DND-41 (cell line): Measurements from ENCODE around the gene ANO1.

ENCODE experiments used
- ATAC-seq: fragments of 200-7000 bp; cut with Tn5 transposase; 3 replicates; pipeline ENCODE4 v1.9.1; 2021; ENCODE audit warnings: low read depth; ENCODE audit not compliant: insufficient read depth
- DNase-seq: peaks from one replicate; pipeline ENCODE4 v3.0.0-alpha.2; 2020
- H2AFZ ChIP-seq: 2 replicates; pipeline ENCODE4 v1.6.0; 2012; ENCODE audit warnings: low read depth, low read length
- H3K27ac ChIP-seq: 2 replicates; pipeline ENCODE4 v1.5.1; 2012; ENCODE audit warnings: low read length, inconsistent platforms
- H3K27me3 ChIP-seq: fragments of 200-600 bp; sonication (generic); 2 replicates; pipeline ENCODE4 v1.6.0; 2012; ENCODE audit warnings: low read length, mild to moderate bottlenecking, inconsistent platforms; ENCODE audit not compliant: insufficient read depth, poor library complexity
- H3K36me3 ChIP-seq: 2 replicates; pipeline ENCODE4 v1.5.1; 2012; ENCODE audit warnings: low read length, inconsistent platforms; ENCODE audit not compliant: insufficient read depth
- H3K4me1 ChIP-seq: 2 replicates; pipeline ENCODE4 v1.5.1; 2012; ENCODE audit warnings: mild to moderate bottlenecking, low read length; ENCODE audit not compliant: insufficient read depth
- H3K4me2 ChIP-seq: 2 replicates; pipeline ENCODE4 v1.6.0; 2012; ENCODE audit warnings: mild to moderate bottlenecking, moderate library complexity, low read length, inconsistent platforms; ENCODE audit not compliant: insufficient read depth
- H3K4me3 ChIP-seq, 2 experiments: fragments of 200-600 bp in 1 of 2; shearing (Covaris generic) in 1 of 2; 2 replicates each; pipeline ENCODE4 v1.5.1; 2012 to 2016; ENCODE audit warnings: inconsistent platforms in 2 of 2, low read length in 2 of 2, mild to moderate bottlenecking in 2 of 2, low read depth in 1 of 2, moderate library complexity in 1 of 2
- H3K79me2 ChIP-seq: 2 replicates; pipeline ENCODE4 v1.6.0; 2012; ENCODE audit warnings: low read length, inconsistent platforms; ENCODE audit not compliant: insufficient read depth
- H3K9ac ChIP-seq: 2 replicates; pipeline ENCODE4 v1.6.0; 2012; ENCODE audit warnings: low read depth, mild to moderate bottlenecking, inconsistent platforms, low read length, moderate library complexity
- H3K9me3 ChIP-seq: 2 replicates; pipeline ENCODE4 v1.5.1; 2012; ENCODE audit warnings: low read length, moderate library complexity, mild to moderate bottlenecking, inconsistent platforms; ENCODE audit not compliant: insufficient read depth, severe bottlenecking
- H4K20me1 ChIP-seq: 2 replicates; pipeline ENCODE4 v1.6.0; 2012; ENCODE audit warnings: low read length; ENCODE audit not compliant: insufficient read depth
- CTCF ChIP-seq: IDR thresholded peaks from 2 replicates; pipeline ENCODE4 v1.5.1; 2012; ENCODE audit warnings: borderline replicate concordance, low read length, moderate library complexity, mild to moderate bottlenecking; ENCODE audit not compliant: poor library complexity, severe bottlenecking; ENCODE audit errors: extremely low read depth
- EZH2 ChIP-seq: IDR thresholded peaks from 3 replicates; pipeline ENCODE4 v1.6.1; 2012; ENCODE audit warnings: borderline replicate concordance, low read depth, mild to moderate bottlenecking, moderate library complexity, low read length, inconsistent platforms; ENCODE audit not compliant: severe bottlenecking

The ANO1 gene

GRCh38 chr11:70077411-70078094 lies 564 bp upstream of the ANO1 start:
- H3K4me3 ChIP-seq = no peak overlapping the region
- no peak for DNase-seq
- H3K79me2 ChIP-seq = no peaks in the 10 kb centered on the region
- no peak overlapping the region for H3K27ac ChIP-seq
- ATAC-seq = no peak
- no peaks in the 10 kb centered on the region for H3K4me1 ChIP-seq
- H3K27me3 ChIP-seq = peaks cover 12% of the 10 kb centered on the region
- H3K9me3 ChIP-seq = no peaks in the 10 kb centered on the region
- H2AFZ ChIP-seq = no peak overlapping the region
- no peaks in the 10 kb centered on the region; the same call in 1 of the 2 replicates for H4K20me1 ChIP-seq
- H3K9ac ChIP-seq = no peak overlapping the region
- no peak overlapping the region for H3K4me2 ChIP-seq
- H3K36me3 ChIP-seq = no peaks in the 10 kb centered on the region
- TF ChIP-seq CTCF (no peak), EZH2 (no peak)

GRCh38 chr11:70078781-70079616 lies 882 bp downstream of the ANO1 start:
- no peak for DNase-seq
- H3K9ac ChIP-seq = no peak overlapping the region
- no peak overlapping the region for H3K27ac ChIP-seq

GRCh38 chr11:70079691-70080090 lies 1.6 kb downstream of the ANO1 start:
- Histone ChIP-seq H3K4me3 (no peak overlapping the region), H3K27ac (no peak overlapping the region), H3K79me2 (no peaks in the 10 kb centered on the region), H3K9me3 (no peaks in the 10 kb centered on the region), H3K36me3 (no peaks in the 10 kb centered on the region), H3K4me2 (no peak overlapping the region), H2AFZ (no peak overlapping the region), H3K9ac (no peak overlapping the region), H3K4me1 (no peaks in the 10 kb centered on the region), H3K27me3 (peaks cover under 1% of the 10 kb centered on the region), H4K20me1 (no peaks in the 10 kb centered on the region; the same call in 1 of the 2 replicates)
- no peak for DNase-seq
- no peak for ATAC-seq
- TF ChIP-seq EZH2 (no peak), CTCF (no peak)

More at GRCh38 chr11:70078781-70079616, 882 bp downstream of the ANO1 start:
- Histone ChIP-seq H3K27me3 (peaks cover 6% of the 10 kb centered on the region), H3K9me3 (no peaks in the 10 kb centered on the region), H4K20me1 (no peaks in the 10 kb centered on the region; the same call in 1 of the 2 replicates), H3K36me3 (no peaks in the 10 kb centered on the region), H2AFZ (no peak overlapping the region), H3K79me2 (no peaks in the 10 kb centered on the region), H3K4me1 (no peaks in the 10 kb centered on the region), H3K4me3 (no peak overlapping the region), H3K4me2 (no peak overlapping the region)
- TF ChIP-seq EZH2 = no peak
- no peak for TF ChIP-seq CTCF
- no peak for ATAC-seq
